ENCODE measurements around the gene PPIP5K2. TPM values are rescaled to one million over a fixed set of nuclear protein-coding genes. Genes with fewer than 3 reads are reported as not detected.

Gene PPIP5K2
- total and polyA plus RNA-seq, 10 donors = 22.3 to 79.8 (median 63.5) TPM

- H3K36me3 ChIP-seq = peaks cover 0 to 3% (median 0%) of the 10 kb centered on the region in 6 donors
- 22 to 37% (median 34%) methylated on average over 2 of the region's 2 CpGs for WGBS, 5 donors
- H3K27me3 ChIP-seq (replicated peaks in 1 of 7) = no peaks in the 10 kb centered on the region
- peak overlapping the region in 1 of 8 donors; percentile 23 for H3K4me3 ChIP-seq
- intact Hi-C loops (cut with DNase I; ENCODE audit: low total_unique reads) = no loop called here
- H3K9me3 ChIP-seq = no peaks in the 10 kb centered on the region
- DNase-seq = no peak
- no peak for TF ChIP-seq CTCF (IDR thresholded peaks at IDR 0.05 in 8 of 11, conservative IDR thresholded peaks at IDR 0.05 in 3 of 11)
- no peak for TF ChIP-seq POLR2AphosphoS5 (IDR thresholded peaks at IDR 0.05)
- no peak for TF ChIP-seq POLR2A (IDR thresholded peaks at IDR 0.05)
- H3K27ac ChIP-seq = peak overlapping the region in 2 of 8 donors; percentile 9 to 64
- H3K4me1 ChIP-seq = peaks cover 0 to 21% (median 9%) of the 10 kb centered on the region in 6 donors
Measured at GRCh38 chr5:103211576-103212561, 91.8 kb downstream of the PPIP5K2 start.

DNA sequence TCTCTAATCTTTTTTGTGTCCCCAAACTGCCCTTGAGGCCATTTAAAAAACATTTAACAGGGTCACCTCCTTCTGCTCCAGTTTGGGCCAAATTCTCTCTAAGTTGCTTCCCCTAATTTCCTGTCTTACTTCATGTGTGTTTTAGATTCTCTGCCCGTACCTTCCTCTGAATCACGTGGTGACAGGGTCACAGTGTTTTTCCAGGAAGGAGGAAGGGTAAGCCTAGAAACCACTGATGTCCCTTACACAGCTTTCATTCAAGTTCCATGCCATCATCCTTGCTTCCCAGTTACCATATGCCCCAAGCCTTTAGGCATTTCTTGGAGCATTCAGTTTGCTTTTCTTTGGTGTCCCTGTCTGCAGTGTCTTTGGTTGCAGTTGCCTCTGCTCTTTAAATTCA is 96.0 kb downstream of the PPIP5K2 start:
- no peak for DNase-seq
- no peaks in the 10 kb centered on the region for H3K27me3 ChIP-seq (replicated peaks in 1 of 7)
- no peak overlapping the region for H3K4me3 ChIP-seq
- TF ChIP-seq POLR2AphosphoS5 (IDR thresholded peaks at IDR 0.05) = no peak
- TF ChIP-seq CTCF (IDR thresholded peaks at IDR 0.05 in 8 of 11, conservative IDR thresholded peaks at IDR 0.05 in 3 of 11) = no peak
- H3K36me3 ChIP-seq = no peaks in the 10 kb centered on the region
- H3K27ac ChIP-seq = no peak overlapping the region
- intact Hi-C loops (cut with DNase I; ENCODE audit: low total_unique reads) = no loop called here
- peaks cover 0 to 20% (median 9%) of the 10 kb centered on the region in 6 donors for H3K4me1 ChIP-seq
- WGBS, 5 donors = 6 to 19% (median 12%) methylated on average over 2 of the region's 2 CpGs
- H3K9me3 ChIP-seq = peaks cover 0 to 6% (median 0%) of the 10 kb centered on the region in 8 donors

DNA sequence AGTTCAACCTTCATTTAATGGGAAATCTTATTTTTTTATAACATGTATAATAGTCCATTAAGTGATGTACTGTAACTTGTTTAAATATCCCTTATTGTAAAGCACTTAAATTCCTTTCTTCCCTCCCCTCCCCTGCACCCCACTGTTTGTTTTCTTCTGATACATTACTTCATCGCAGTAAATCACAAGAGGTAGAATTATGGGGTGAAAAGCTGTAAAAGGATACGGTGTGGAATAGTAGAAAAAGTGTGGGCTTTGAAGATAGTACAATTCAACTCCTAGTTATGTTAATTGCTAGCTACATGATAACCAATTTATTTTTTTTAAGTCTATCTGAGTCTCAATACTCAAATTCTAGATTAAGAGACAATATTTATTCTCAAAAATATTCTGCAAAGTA is 96.6 kb downstream of the PPIP5K2 start:
- Histone ChIP-seq H3K36me3 (no peaks in the 10 kb centered on the region), H3K27ac (no peak overlapping the region), H3K9me3 (peaks cover 0 to 6% (median 0%) of the 10 kb centered on the region in 8 donors), H3K4me3 (no peak overlapping the region), H3K4me1 (peaks cover 0 to 14% (median 8%) of the 10 kb centered on the region in 6 donors), H3K27me3 (replicated peaks in 1 of 7) (no peaks in the 10 kb centered on the region)
- WGBS, 5 donors = 78 to 91% (median 88%) methylated on average over 2 of the region's 2 CpGs
- no peak for DNase-seq
- intact Hi-C loops (cut with DNase I; ENCODE audit: low total_unique reads) = no loop called here
- TF ChIP-seq POLR2A (IDR thresholded peaks at IDR 0.05) (no peak), CTCF (IDR thresholded peaks at IDR 0.05 in 8 of 11, conservative IDR thresholded peaks at IDR 0.05 in 3 of 11) (no peak), POLR2AphosphoS5 (IDR thresholded peaks at IDR 0.05) (no peak)

GRCh38 chr5:103217101-103217500 is 97.0 kb downstream of the PPIP5K2 start:
- no peak overlapping the region for H3K27ac ChIP-seq
- H3K9me3 ChIP-seq = peaks cover 0 to 6% (median 0%) of the 10 kb centered on the region in 8 donors
- intact Hi-C loops (cut with DNase I; ENCODE audit: low total_unique reads) = no loop called here
- TF ChIP-seq POLR2AphosphoS5 (IDR thresholded peaks at IDR 0.05) (no peak), CTCF (IDR thresholded peaks at IDR 0.05 in 8 of 11, conservative IDR thresholded peaks at IDR 0.05 in 3 of 11) (no peak), POLR2A (IDR thresholded peaks at IDR 0.05) (no peak)
- DNase-seq = no peak
- no peaks in the 10 kb centered on the region for H3K36me3 ChIP-seq
- peaks cover 0 to 11% (median 6%) of the 10 kb centered on the region in 6 donors for H3K4me1 ChIP-seq
- no peaks in the 10 kb centered on the region for H3K27me3 ChIP-seq (replicated peaks in 1 of 7)
- no peak overlapping the region for H3K4me3 ChIP-seq

Data from spleen (tissue), 11 donors.